Bronchial epithelial cell (primary cell): ENCODE data around the gene ALDH4A1. TPM values are rescaled to one million over a fixed set of nuclear protein-coding genes. Genes with fewer than 3 reads are reported as not detected.
A peak's percentile ranks its signal among the peaks of the same experiment; 100 is the strongest.

Source experiments
- DNase-seq: peaks from one replicate; pipeline ENCODE4 v3.0.0-alpha.2; 2010; ENCODE audit warnings: low read depth
- FAIRE-seq: peaks from 2 replicates; lab custom pipeline; 2011; peaks lifted over from hg19 to GRCh38; lab: Jason Lieb, UNC
- H3K27me3 ChIP-seq: 2 replicates; pipeline ENCODE4 v1.5.1; 2011; ENCODE audit warnings: low read length; ENCODE audit not compliant: control insufficient read depth, insufficient read depth
- H3K36me3 ChIP-seq: 2 replicates; pipeline ENCODE4 v1.5.1; 2011; ENCODE audit warnings: low read length; ENCODE audit not compliant: control insufficient read depth, insufficient read depth
- H3K4me3 ChIP-seq: 2 replicates; pipeline ENCODE4 v1.5.1; 2011; ENCODE audit warnings: mild to moderate bottlenecking, low read depth, low read length, control low read depth
- total RNA-seq: library from RNA; depleted of rRNA; stranded (reverse); fragments of >200 nt; gene quantifications from 2 replicates; pipeline ENCODE4 v1.2.1, GENCODE V29; 2014
- TF ChIP-seq, protein P1 (sequence below): IDR thresholded peaks from 2 replicates; pipeline ENCODE4 v1.5.1; 2011; ENCODE audit warnings: mild to moderate bottlenecking, moderate library complexity, low read length, control low read depth, inconsistent platforms; ENCODE audit not compliant: insufficient read depth, severe bottlenecking

The ALDH4A1 gene
- total RNA-seq, 1 donor from 2014 or later, result 15.8 TPM

DNA sequence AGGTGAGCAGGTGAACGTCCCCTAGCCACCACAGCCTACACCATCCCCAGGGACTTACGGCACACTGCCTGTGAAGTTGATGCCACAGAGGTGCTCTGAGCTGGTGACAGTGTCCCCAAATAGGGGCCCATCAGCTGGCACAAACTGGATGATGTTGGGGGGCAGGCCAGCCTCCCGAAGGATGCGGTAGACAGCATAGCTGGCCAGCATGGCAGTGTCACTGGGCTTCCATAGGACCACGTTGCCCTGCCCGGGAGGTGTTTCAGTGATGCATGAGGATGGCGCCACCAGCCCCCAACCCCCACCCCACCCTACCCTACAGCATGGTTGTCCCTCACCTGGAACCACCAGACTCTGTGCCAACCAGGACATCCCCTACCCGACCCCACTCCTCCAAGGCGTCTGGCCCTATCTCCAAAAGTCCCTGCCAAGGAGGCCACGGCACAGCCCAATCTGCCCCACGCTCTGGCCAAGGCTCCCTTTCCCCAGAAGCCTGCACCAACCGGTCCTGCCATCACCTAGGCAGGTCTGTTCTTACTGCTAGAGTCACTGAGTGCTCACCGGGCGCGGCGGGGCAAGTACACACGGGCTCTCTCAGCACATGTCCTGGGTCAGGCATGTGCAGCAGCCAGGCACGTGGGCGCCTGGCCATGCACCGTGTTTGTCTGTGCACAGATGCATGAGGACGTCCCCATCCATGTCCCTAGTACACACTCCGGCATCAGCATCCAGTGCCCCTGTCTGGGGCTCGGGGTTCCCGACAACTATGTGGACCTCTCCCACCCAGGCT lies 20.5 kb downstream of the ALDH4A1 start:
- Histone ChIP-seq H3K36me3 (peaks cover 5% of the 10 kb centered on the region), H3K27me3 (no peaks in the 10 kb centered on the region)
- TF ChIP-seq, protein P1, sequence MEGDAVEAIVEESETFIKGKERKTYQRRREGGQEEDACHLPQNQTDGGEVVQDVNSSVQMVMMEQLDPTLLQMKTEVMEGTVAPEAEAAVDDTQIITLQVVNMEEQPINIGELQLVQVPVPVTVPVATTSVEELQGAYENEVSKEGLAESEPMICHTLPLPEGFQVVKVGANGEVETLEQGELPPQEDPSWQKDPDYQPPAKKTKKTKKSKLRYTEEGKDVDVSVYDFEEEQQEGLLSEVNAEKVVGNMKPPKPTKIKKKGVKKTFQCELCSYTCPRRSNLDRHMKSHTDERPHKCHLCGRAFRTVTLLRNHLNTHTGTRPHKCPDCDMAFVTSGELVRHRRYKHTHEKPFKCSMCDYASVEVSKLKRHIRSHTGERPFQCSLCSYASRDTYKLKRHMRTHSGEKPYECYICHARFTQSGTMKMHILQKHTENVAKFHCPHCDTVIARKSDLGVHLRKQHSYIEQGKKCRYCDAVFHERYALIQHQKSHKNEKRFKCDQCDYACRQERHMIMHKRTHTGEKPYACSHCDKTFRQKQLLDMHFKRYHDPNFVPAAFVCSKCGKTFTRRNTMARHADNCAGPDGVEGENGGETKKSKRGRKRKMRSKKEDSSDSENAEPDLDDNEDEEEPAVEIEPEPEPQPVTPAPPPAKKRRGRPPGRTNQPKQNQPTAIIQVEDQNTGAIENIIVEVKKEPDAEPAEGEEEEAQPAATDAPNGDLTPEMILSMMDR, result no peak

DNA sequence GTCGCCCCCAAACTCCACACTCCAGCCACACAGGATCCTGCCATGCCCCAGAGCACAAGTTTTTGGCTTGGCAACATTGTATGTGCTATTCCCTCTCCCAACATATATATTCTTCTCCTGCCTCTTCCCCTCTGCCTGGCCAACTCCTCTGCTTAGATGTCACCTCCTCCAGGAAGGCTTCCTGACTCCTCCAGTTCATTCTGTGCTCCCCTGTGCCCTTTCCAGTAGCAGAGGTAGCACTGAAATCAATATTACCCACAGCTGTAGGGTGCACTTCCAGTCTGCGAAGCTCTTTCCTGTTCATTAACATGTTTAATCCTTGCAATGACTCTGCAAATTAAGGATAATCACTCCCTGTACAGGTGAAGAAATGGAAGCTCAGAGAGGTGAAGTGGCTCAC lies 21.2 kb downstream of the ALDH4A1 start:
- TF ChIP-seq, protein P1, result no peak
- Histone ChIP-seq H3K36me3 (peaks cover 7% of the 10 kb centered on the region), H3K4me3 (no peak overlapping the region), H3K27me3 (no peaks in the 10 kb centered on the region)
- FAIRE-seq (no peak), DNase-seq (no peak)

More for the DNA sequence above, 20.5 kb downstream of the ALDH4A1 start:
- H3K4me3 ChIP-seq, result no peak overlapping the region
- DNase-seq (peak; percentile 58), FAIRE-seq (peak; percentile 72)

DNA sequence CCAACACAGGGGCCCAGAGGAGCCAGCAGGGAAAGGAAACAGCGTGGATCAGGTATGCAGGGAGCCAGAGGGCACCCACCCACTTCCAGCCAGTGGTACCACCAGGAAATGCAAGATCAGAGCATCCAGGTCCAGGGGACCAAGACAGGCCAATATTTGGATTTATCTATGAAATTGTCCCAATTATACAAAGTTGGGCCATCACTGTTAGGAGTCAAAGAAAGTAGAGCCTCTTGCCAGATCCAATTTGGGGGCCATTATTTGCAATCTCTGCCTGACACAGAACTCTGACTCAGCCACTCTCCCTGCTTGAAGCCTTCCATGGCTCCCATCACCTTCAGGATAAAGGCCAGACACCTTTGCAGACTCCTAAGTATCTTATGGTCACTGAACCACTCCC lies 21.8 kb downstream of the ALDH4A1 start:
- peaks cover 7% of the 10 kb centered on the region for H3K36me3 ChIP-seq
- no peak for FAIRE-seq
- no peaks in the 10 kb centered on the region for H3K27me3 ChIP-seq
- no peak for DNase-seq
- H3K4me3 ChIP-seq, result no peak overlapping the region
- TF ChIP-seq, protein P1, result no peak

DNA sequence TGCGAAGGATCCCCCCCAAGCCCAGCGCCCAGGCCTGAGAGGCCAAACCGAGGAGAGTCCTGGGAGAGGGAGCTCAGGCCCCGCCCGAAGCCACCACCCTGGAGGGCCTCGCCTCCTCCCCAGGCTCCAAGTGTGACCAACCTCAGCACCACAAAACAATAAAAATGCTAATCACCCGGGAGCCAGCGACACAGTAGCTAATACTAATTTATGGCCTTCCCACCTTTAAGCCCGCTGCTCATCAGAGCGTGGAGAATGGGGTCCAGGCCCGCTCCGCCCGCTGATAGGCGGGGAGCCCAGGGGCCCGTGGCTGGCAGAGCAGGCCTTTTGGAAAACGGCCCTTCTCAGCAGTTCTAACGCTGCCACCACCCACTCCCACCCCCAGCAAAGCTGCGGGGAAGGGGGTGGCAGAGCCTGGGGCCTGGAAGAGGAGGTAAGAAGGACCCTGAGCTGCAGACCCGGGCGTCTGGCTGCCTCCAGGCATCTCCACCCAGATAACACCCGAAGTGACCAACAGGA lies 22.5 kb downstream of the ALDH4A1 start:
- Histone ChIP-seq H3K36me3 (peaks cover 7% of the 10 kb centered on the region), H3K4me3 (no peak overlapping the region), H3K27me3 (no peaks in the 10 kb centered on the region)
- FAIRE-seq (no peak), DNase-seq (no peak)
- TF ChIP-seq, protein P1, result no peak

DNA sequence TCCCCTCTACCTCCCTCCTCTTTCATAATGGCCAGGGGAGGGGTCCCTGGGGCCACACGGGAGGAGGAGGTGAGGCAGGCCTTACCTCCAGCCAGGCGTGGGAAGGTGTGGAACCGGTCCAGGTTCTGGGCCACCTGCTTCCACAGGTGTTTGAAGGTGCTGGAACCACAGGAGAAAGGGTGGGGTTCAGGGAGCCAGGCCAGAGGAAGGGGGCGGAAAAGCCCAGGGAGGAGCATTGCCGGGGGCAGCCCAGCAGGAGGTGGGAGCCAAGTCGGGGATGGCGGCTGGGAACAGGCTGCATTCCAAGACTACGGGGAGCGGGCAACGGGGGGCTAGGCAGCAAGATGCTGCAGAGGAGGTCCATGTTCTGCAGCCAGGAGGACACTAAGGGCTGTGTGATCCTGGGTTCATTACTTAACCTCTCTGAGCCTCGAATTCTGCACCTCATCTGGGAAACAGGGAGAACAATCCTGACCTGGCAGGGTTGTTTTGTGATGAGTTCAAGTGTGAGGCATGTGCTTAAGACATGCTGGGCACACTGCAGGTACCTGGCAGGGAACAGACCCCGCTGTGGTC lies 23.1 kb downstream of the ALDH4A1 start:
- TF ChIP-seq, protein P1, result no peak
- H3K27me3 ChIP-seq, result no peaks in the 10 kb centered on the region
- FAIRE-seq (no peak), DNase-seq (no peak)
- H3K36me3 ChIP-seq, result peaks cover 8% of the 10 kb centered on the region
- no peak overlapping the region for H3K4me3 ChIP-seq
